Stimulated activated CD8-positive, alpha-beta memory T cell treated with anti-CD3 and anti-CD28 coated beads, Interleukin-15, amount 100 ng/mL, for 48 hours (primary cell): ENCODE measurements around the gene BGN.

Experiments used
- DNase-seq, 2 donors: peaks; one replicate each; pipeline ENCODE4 v3.0.0-alpha.2; 2020; ENCODE audit warnings: low read depth in 2 of 2

The BGN gene

DNA sequence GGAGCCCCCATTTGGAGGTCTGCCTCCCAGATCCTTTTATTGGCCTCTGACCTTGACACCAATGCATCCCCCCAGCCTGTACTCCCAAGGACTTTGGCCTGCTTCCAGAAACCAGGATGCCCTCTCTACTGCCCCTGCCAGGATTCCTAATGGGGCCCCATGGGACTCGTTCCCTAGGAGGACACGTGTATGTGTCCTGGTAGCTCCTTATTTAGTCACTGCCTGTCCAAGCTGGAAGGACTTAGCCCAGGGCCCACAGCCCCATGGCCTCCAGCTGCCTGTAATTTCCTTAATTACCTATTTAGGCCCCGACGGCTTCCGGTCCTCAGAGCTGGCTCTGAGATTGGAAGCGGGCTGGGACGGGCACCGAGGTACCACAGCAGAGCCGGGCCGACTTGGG lies 32.0 kb downstream of the BGN start:
- no peak for DNase-seq

DNA sequence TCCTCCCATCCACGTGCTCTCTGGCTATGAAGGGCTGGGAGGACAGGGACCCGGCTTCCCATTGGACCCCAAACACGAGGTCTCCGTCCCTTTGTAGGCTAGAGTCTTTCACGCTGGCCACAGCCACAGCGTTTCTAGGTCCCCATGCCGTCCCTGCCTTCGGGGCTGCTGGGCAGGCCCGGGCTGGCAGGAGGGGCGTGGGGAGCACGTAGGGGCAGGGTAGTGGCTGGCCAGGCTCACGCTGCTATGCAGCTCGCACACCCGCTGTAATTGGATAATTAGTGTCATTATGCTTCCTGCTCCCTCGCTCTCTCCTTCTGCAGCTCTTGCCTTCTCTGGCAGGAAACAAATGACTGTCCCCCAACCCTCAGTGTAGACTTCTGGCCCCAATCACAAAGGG lies 32.4 kb downstream of the BGN start:
- no peak for DNase-seq

DNA sequence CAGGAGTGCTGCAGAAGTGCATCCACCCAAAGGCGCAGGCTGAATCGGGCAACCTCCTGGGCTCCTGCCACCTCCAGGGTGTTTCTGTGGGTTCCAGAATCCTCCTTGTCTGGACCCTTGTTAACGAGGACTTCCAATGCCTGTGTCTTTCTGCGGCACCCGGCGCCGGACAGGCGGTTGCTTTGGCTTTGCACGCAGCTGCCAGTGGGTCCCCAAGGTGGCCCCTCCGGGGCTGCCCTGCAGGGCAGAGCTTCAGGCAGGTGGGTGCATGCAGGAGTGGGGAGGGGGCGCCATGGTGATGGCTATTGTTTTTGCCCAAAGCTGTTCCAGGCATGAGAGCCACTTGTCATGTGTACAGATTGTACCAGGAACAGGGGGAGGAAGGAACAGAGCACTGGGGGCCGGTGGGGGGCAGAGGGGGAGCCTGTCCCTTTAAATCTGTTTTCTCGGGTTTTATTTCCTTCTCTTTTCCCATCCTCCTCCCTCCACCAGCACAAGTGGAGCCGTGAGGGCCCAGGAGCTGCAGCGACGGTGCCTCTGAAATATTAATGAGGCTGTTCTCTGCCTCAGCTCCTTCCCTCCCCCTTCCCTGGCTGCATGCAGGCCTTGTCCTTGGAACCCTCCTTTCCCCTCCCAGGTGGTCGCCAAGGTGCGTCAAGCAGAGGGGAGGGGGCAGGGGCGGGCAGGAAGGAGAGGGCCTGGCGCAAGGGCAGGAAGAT lies 35.8 kb downstream of the BGN start:
- DNase-seq, result no peak

DNA sequence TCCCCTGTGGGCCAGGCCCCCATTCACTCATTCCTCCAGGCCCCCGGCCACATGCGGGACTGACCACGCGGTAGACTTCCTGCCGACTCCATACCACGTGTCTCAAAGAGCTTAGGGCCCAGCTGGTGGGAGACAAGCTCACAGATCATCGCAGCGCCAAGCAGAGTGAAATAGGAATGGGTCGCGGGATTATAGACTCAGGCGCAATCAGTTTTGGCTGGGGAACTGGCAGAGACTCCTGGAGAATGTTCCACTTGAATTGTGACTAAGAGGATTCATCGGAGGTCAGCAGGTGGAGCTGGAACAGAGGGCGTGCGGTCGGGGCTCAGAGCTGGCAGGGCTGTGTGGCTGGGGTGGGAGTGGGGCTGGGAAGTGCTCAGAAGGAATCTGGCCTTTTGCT lies 38.3 kb downstream of the BGN start:
- no peak for DNase-seq

DNA sequence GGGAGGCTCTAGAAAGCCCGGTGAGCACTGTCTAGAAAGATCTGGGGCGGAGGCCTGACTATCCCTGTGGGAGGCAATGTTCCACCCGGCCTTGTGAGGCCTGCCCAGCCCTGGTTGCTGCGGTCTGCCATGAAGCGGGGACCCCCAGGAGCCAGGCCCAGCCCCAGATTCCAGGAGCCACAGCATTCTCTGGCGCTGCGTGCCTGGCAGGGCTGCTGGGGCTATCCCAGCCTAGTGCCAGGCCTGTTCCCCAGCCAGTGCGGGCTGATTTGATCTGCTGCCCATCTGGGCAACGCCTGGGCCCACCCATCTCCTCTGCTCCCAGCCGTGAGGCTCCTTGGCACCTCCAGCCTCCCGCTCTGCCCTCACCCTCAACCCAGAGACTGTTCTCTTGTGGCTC lies 42.3 kb downstream of the BGN start:
- no peak for DNase-seq

DNA sequence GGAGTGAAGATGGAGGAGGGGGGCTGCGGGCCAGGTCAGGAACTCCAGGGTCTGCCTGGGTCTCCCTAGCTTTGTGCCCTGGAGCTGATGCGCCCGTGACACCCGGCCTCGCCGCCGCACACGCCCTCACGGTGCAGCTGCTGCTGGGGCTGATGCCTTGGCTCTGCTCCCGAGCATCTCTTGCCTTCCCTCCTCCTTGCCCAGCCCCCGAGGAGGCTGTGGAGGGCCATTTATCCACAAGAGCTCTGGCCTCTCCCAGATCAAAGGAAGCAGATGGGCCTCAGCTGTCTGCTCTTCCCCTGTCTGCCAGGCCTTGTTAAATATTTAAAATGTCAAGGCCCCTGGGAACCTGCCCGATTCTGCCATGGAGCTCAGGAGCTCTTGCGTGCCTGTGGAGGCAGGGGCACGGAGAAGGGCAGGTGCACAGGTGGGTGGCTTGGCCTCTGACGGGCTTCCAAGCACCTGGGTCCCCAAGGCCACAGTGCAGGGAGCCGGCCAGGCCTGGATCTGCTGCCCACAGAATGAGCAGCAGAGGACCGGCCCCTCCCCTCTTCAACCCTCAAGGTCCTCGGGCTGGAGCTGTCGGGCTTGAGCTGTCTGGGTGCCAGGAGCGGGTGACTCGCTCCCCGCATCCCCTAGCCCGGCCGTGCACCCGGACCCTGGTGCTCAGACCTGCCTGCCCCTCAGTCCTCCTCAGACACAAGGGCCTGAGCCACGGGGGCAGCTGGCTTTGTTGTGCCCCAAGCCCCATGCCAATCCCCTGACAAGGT lies 42.9 kb downstream of the BGN start:
- no peak for DNase-seq

DNA sequence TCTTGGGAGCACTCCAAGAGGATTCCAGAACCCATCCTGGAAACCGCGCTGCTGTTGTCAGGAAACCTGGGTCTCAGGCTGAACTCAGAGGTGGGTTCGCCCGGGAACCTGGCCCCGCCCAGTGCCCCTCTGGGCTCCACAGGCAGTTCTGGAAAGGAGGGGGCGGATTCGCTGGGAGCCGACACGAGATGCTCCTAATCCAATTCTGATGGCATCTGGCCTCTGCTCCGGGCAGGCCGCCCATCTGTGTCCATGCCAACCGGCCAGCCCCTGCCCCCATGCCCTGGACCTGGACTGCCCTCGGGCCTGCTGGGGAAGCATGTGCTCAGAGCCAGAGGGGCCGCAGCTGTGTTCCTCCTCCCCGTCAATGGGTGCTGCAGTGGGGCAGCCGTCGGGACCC lies 43.6 kb downstream of the BGN start:
- no peak for DNase-seq

DNA sequence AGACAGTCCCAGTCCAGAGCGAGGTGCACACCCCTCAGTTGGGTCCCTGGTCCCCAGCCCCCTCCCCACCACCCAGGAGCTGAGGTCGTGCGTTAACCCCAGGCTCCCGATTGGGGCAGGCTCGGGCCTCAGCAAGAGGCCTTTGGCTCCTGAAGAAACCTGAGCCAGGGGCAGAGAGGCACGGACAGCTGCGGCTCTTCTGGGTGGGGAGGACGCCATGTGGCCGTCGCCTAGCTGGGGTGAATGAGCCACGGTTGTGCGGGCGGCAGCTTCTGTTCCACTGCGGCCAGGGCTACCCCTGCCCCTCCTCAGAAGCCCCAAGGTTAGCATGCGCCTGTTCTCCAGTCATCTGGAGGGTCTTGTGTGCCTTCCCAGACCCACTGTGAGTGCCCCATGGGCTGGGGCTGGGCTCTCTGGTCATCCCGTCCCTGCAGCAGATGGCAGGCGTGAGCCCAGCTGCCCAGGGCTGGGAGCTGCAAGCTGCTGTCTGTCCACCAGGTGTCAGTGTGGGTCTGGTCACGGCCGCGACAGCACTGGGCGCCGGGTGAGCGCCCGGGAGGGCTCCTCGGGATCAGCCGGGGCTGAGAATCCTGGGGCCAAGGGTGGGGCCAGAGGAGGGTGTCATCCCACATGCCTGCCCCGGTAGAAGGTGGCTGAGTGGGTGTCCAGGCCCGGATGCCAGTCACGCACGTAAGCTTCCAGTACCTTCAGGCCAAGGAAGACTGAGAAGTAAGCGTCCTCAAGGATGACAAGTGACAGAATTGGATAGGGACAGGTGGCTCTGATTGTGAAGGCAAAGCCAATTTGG lies 44.6 kb downstream of the BGN start:
- DNase-seq, result peak; percentile 20 to 32

DNA sequence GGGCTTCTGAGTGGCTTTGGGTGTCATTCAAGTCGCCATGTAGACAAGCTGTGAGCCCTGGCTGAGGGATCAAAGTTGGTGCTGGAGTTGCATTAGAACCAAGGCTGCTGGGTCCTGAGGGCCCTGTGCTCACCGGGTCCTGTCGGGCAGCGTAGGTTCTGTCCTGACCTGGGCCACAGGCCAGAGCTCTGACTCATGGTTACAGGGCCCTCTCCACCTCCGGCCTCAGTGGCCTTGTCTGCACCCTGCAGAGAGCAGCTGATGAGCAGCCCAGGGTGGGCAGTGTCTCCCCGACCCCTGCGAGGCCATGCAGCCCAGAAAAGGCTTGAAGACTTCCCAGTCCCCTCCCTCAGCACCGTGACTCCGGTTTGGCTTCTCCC lies 45.2 kb downstream of the BGN start:
- DNase-seq, result no peak

DNA sequence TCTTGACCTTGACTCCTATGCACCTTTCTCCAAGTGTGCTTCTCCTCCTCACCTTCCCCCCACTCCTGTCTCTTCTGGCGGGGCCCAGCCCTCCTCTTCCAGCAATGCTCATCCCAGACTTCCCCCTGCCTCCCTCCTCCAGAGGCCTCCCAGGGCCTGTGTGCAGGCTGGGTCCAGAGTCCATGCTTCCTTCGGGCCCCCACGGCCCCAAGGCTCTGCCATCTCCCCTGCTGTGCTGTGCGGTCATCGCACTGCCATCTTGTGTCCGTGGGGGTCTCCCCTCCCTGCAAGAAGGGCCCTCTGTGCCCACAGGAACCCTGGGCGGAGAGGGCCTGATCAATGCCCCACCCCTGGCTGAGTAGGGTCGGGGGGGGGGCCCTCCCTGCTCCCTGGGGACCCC lies 49.9 kb downstream of the BGN start:
- no peak for DNase-seq

DNA sequence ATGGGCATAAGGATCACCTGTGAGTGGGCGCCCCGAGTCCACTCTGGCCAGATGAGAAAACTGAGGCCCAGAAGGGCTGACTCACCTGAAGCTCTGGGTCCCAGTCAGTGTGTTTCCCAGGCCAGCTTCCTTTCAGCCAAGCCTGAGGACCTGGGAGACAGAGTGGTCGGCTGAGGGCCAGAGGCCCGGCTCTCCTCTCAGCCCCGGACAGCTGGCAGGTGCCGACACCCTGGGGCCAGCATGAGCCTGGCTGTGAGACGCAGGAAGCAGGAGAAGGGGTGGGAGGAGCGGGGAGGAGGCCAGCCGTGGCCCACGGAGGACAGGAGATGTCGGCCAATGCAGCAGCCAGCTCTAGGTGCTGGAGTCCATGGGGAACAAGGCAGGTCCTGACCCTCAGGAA lies 51.6 kb downstream of the BGN start:
- DNase-seq, result no peak

DNA sequence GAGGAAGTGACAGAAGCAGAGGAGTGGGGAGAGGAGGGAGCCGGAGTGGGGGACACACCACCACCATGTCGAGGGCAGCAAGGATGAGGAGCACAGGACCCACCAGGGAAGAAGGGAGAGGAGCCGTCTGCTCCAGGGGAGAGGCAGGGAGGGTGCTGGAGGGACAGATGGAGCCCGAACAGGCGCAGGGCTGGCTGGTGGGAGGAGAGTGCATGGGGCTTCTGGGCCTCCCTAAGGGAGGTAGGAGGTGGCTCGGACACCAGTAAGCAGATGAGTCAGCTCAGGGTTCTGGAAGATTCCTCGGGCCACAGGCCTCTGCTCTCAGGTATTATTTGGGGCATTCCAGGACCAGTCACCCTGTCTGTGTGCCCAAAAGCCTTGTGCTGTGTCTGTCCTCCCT lies 52.4 kb downstream of the BGN start:
- DNase-seq, result no peak

DNA sequence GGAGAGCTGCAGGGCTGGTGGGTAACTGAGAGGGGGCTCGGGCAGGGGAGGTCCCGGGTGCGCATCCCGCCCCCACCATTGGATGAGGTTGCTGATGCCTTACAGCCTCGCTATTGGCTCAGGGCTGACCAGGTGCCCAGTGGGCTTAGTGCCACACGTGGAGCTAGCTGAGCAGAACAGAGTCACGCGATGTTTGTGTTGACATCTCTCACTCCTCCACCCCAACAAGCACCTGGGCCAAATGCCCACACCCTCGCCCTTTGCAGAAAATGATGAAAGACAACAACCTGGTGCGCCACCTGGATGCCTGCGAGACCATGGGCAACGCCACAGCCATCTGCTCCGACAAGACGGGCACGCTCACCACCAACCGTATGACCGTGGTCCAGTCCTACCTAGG lies 54.5 kb downstream of the BGN start:
- DNase-seq, result no peak

DNA sequence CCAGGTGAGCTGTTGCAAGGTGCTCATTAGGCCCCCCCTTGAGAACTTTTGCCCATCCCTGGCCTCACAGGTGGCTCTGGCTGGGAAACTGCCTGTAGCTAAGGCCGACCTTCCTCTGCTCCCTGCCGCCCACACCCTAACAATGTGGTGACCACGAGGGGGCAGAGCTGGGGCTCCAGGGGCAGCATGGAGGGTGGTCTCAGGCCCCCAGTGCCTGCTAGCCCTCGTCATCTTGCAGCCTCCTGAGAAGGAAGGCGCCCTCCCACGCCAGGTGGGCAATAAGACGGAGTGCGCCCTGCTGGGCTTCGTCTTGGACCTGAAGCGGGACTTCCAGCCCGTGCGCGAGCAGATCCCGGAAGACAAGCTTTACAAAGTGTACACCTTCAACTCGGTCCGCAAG lies 55.0 kb downstream of the BGN start:
- DNase-seq, result no peak

DNA sequence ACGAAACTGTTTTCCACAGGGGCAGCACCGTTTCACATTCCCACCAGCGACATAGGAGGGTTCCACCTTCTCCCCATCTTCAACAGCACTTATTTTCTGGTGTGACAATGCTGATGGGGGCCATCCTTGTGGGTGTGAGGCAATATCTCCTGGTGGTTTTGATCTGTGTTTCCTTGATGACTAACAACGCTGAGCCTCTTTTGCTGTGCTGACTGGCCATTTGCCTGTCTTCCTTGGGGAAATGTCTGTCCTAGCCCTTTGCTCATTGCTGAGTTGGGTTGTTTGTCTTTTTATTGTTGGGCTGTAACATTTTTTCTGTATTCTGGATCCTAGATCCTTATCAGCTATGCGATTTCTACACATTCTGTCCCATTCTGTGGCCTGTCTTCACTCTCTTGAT lies 56.4 kb downstream of the BGN start:
- DNase-seq, result no peak

DNA sequence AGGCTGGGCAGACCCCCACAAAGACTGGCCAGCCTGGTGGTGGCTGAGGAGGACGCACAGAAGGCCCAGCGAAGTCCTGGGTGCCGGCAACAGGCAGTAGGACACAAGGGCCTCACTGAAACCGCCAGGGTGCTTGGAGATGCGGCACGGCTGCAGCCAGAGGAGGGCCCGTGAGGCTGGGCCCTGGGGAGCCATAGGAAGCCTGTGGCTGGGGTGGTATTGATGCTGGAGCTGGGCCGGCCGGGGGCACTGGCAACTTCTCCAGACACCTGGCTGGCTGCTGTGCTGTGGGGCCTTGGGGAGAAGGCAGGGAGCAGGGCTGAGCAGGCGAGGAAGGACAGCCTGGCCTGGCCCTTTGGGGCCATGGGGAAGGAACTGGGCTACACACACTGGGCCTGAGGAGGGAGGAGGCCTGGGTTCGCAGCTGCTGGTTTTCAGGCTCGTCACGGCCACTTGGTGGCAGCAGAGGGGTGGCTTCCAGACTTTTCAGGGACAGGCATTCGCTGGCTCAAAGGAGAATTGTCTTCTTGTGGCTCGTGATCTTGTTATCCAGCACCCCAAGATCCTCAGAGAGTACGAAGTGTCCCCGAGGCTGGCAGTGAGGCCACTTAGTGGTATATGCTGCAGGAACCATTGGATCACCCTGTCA lies 59.9 kb downstream of the BGN start:
- DNase-seq, result peak; percentile 10 to 19

DNA sequence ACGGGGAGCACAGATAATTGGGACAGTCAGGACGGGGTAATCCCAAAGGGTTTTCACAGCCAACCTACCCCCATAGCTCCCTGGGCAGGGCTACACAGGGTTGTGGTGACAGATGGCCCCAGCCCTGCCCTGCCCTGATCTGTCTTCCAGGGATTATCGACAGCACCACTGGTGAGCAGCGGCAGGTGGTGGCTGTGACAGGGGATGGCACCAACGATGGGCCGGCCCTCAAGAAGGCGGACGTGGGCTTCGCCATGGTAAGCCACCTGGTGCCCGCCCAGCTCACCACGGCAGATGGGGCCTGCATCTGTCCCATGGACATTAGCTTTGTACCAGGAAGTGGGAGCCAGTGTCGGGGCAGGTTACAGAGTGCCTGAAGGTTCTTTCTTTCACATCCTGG lies 62.0 kb downstream of the BGN start:
- DNase-seq, result no peak

DNA sequence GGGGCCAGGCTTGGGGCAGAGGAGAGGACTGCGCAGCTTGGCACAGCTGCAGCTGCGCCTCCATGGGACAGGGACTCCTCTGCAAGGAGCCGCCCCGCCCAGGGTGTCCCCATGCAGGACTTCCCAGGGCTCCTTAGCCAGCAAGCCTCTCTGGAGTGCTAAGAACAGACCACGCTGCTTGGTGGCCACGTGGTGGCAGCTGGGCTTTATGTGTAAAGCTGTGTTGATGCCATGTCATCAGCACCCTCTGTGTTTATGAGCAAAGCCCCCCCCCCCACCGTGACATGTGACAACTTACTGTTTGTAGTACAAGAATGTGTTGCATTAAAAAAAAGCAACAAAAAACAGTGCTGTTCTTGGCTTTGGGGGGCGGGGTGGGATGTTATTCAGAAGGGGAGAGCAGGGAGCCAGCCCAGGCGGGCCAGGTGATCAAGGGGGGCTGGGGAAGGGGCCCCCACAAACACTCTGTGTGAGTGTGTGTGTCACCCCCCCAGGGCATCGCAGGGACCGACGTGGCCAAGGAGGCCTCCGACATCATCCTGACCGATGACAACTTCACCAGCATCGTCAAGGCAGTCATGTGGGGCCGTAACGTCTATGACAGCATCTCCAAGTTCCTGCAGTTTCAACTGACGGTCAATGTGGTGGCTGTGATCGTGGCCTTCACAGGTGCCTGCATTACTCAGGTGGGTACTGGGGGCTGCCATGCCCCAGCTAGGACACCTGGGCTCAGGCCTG lies 63.0 kb downstream of the BGN start:
- no peak for DNase-seq
